IMR-90 (cell line): ENCODE results near the gene HMCN1. TPM values are rescaled to one million over a fixed set of nuclear protein-coding genes. Genes with fewer than 3 reads are reported as not detected.
A peak's percentile ranks its signal among the peaks of the same experiment; 100 is the strongest.

Experiments
- ATAC-seq: fragments of 200-7000 bp; cut with Tn5 transposase; 2 replicates; pipeline ENCODE4 v1.9.1; 2020; ENCODE audit warnings: low read depth, mild to moderate bottlenecking, moderate library complexity
- BruUV-seq: library from RNA; stranded (reverse); fragments of 400-500 nt; replicated peaks from 2 replicates; lab custom pipeline; 2021; lab: Mats Ljungman, UMichigan
- CTCF ChIA-PET: fragments of 300-600 bp; formaldehyde crosslinking; extraction: SDS; loops from one replicate; lab custom pipeline; 2021; ENCODE audit warnings: antibody characterized with exemption; lab: Yijun Ruan, JAX
- POLR2A ChIA-PET: fragments of 300-600 bp; sonication (Branson Sonifier 250); formaldehyde crosslinking; loops from one replicate; lab custom pipeline; 2022; ENCODE audit warnings: antibody characterized with exemption; ENCODE audit not compliant: unreplicated experiment; lab: Charles Lee
- DNase-seq: peaks from one replicate; pipeline ENCODE4 v3.0.0; 2013
- H2AFZ ChIP-seq: replicated peaks from 2 replicates; pipeline ENCODE3; 2013; ENCODE audit warnings: low read length, mild to moderate bottlenecking; ENCODE audit not compliant: poor library complexity
- H2AK5ac ChIP-seq: 2 replicates; pipeline ENCODE4 v1.6.1; 2013; ENCODE audit warnings: low read depth, low read length, inconsistent platforms
- H2AK9ac ChIP-seq: replicated peaks from 2 replicates; pipeline ENCODE3; 2013; ENCODE audit warnings: mild to moderate bottlenecking, low read depth, low read length, moderate library complexity; ENCODE audit not compliant: poor library complexity
- H2BK120ac ChIP-seq: 2 replicates; pipeline ENCODE4 v1.6.1; 2013; ENCODE audit warnings: low read depth, low read length, inconsistent platforms
- H2BK15ac ChIP-seq: 3 replicates; pipeline ENCODE4 v1.6.1; 2013; ENCODE audit warnings: low read depth, low read length, inconsistent platforms
- H2BK20ac ChIP-seq: 2 replicates; pipeline ENCODE4 v1.6.1; 2013; ENCODE audit warnings: low read depth, mild to moderate bottlenecking, inconsistent platforms, low read length, moderate library complexity
- H2BK5ac ChIP-seq: 2 replicates; pipeline ENCODE4 v1.6.1; 2013; ENCODE audit warnings: mild to moderate bottlenecking, low read depth, low read length, inconsistent platforms; ENCODE audit not compliant: poor library complexity, severe bottlenecking
- H3K14ac ChIP-seq: replicated peaks from 2 replicates; pipeline ENCODE4 v1.6.1; 2013; ENCODE audit warnings: low read depth, low read length, inconsistent platforms
- H3K18ac ChIP-seq: 2 replicates; pipeline ENCODE4 v1.6.1; 2013; ENCODE audit warnings: low read depth, low read length, control low read depth
- H3K23ac ChIP-seq: 2 replicates; pipeline ENCODE4 v1.6.1; 2013; ENCODE audit warnings: low read depth, low read length, inconsistent platforms
- H3K27ac ChIP-seq: 2 replicates; pipeline ENCODE4 v1.5.1; 2013; ENCODE audit warnings: mild to moderate bottlenecking, control low read depth, low read length; ENCODE audit not compliant: insufficient read depth
- H3K27me3 ChIP-seq: 2 replicates; pipeline ENCODE4 v1.6.1; 2013; ENCODE audit warnings: low read length; ENCODE audit not compliant: control insufficient read depth, insufficient read depth
- H3K36me3 ChIP-seq: 2 replicates; pipeline ENCODE4 v1.6.1; 2013; ENCODE audit warnings: low read length, mixed read lengths; ENCODE audit not compliant: control insufficient read depth, insufficient read depth
- H3K4ac ChIP-seq: 2 replicates; pipeline ENCODE4 v1.6.1; 2013; ENCODE audit warnings: low read depth, low read length, inconsistent platforms
- H3K4me1 ChIP-seq: 2 replicates; pipeline ENCODE4 v1.6.1; 2013; ENCODE audit warnings: low read length, mixed read lengths; ENCODE audit not compliant: control insufficient read depth, insufficient read depth
- H3K4me2 ChIP-seq: 2 replicates; pipeline ENCODE4 v1.6.1; 2013; ENCODE audit warnings: low read depth, mild to moderate bottlenecking, control low read depth, low read length, moderate library complexity
- H3K4me3 ChIP-seq: 2 replicates; pipeline ENCODE4 v1.5.1; 2013; ENCODE audit warnings: low read depth, mild to moderate bottlenecking, control low read depth, low read length, moderate library complexity; ENCODE audit not compliant: insufficient read depth
- H3K56ac ChIP-seq: 2 replicates; pipeline ENCODE4 v1.6.1; 2013; ENCODE audit warnings: low read length, inconsistent platforms; ENCODE audit not compliant: insufficient read depth; ENCODE audit errors: extremely low read depth
- H3K79me1 ChIP-seq, 2 experiments: 2 replicates each; pipeline ENCODE4 v1.6.1; 2013; ENCODE audit warnings: low read length in 2 of 2, inconsistent platforms in 1 of 2, low read depth in 1 of 2
- H3K9ac ChIP-seq: 2 replicates; pipeline ENCODE4 v1.6.1; 2013; ENCODE audit warnings: low read depth, low read length, control low read depth
- H3K9me1 ChIP-seq: 2 replicates; pipeline ENCODE4 v1.6.1; 2013; ENCODE audit warnings: low read length, inconsistent platforms; ENCODE audit not compliant: insufficient read depth
- H3K9me3 ChIP-seq: 2 replicates; pipeline ENCODE4 v1.6.1; 2013; ENCODE audit warnings: low read length; ENCODE audit not compliant: control insufficient read depth, insufficient read depth
- H4K20me1 ChIP-seq: 2 replicates; pipeline ENCODE4 v1.6.1; 2013; ENCODE audit warnings: low read length, inconsistent platforms; ENCODE audit not compliant: insufficient read depth
- H4K5ac ChIP-seq: 2 replicates; pipeline ENCODE4 v1.6.1; 2013; ENCODE audit warnings: mild to moderate bottlenecking, low read depth, low read length, control low read depth
- H4K8ac ChIP-seq, 2 experiments: 2 replicates each; pipeline ENCODE4 v1.6.1; 2013; ENCODE audit warnings: low read depth in 2 of 2, low read length in 2 of 2, control low read depth in 1 of 2, inconsistent platforms in 1 of 2
- H4K91ac ChIP-seq: 2 replicates; pipeline ENCODE4 v1.6.1; 2013; ENCODE audit warnings: low read depth, low read length, inconsistent platforms; ENCODE audit not compliant: insufficient read depth
- BHLHE40 ChIP-seq: fragments of 150-350 bp; IDR thresholded peaks from 2 replicates; pipeline ENCODE4 v1.6.1; 2016; ENCODE audit warnings: mild to moderate bottlenecking, low read depth, low read length
- CEBPB ChIP-seq: IDR thresholded peaks from 2 replicates; pipeline ENCODE4 v1.6.1; 2012; ENCODE audit warnings: low read depth, low read length, improper control_type of control experiment
- CTCF ChIP-seq: conservative IDR thresholded peaks from 2 replicates; pipeline ENCODE4 v1.5.1; 2012; ENCODE audit warnings: mild to moderate bottlenecking, low read depth, low read length, improper control_type of control experiment
- ELK1 ChIP-seq: fragments of 150-350 bp; IDR thresholded peaks from 2 replicates; pipeline ENCODE4 v1.6.1; 2016; ENCODE audit warnings: low read depth, mild to moderate bottlenecking, low read length, moderate library complexity, borderline replicate concordance
- MAFK ChIP-seq: IDR thresholded peaks from 2 replicates; pipeline ENCODE4 v1.6.1; 2012; ENCODE audit warnings: low read depth, low read length, improper control_type of control experiment
- MAZ ChIP-seq: IDR thresholded peaks from 2 replicates; pipeline ENCODE4 v1.6.1; 2012; ENCODE audit warnings: low read depth, mild to moderate bottlenecking, low read length, improper control_type of control experiment, moderate library complexity, borderline replicate concordance
- MXI1 ChIP-seq: IDR thresholded peaks from 2 replicates; pipeline ENCODE4 v1.6.1; 2012; ENCODE audit warnings: low read depth, mild to moderate bottlenecking, low read length, moderate library complexity, borderline replicate concordance
- NFE2L2 ChIP-seq: fragments of 150-350 bp; IDR thresholded peaks from 2 replicates; pipeline ENCODE4 v1.6.1; 2016; ENCODE audit warnings: low read depth, mild to moderate bottlenecking, low read length
- POLR2A ChIP-seq: IDR thresholded peaks from 2 replicates; pipeline ENCODE4 v1.6.1; 2012; ENCODE audit warnings: mild to moderate bottlenecking, low read depth, low read length
- RAD21 ChIP-seq: IDR thresholded peaks from 2 replicates; pipeline ENCODE4 v1.6.1; 2012; ENCODE audit warnings: low read length, improper control_type of control experiment
- RCOR1 ChIP-seq: IDR thresholded peaks from 2 replicates; pipeline ENCODE4 v1.6.1; 2012; ENCODE audit warnings: mild to moderate bottlenecking, low read length, improper control_type of control experiment; ENCODE audit not compliant: insufficient replicate concordance
- RFX5 ChIP-seq: IDR thresholded peaks from 2 replicates; pipeline ENCODE4 v1.8.0; 2012; ENCODE audit warnings: low read depth, mild to moderate bottlenecking, low read length, moderate library complexity
- SMC3 ChIP-seq: fragments of 150-350 bp; IDR thresholded peaks from 2 replicates; pipeline ENCODE4 v1.6.1; 2016; ENCODE audit warnings: low read depth, mild to moderate bottlenecking, antibody characterized with exemption, low read length, moderate library complexity
- WGBS, 2 experiments: methylation state at CpG; one replicate each; pipeline versions ENCODE4 v1.1.5 to v1.1.7; 2013; ENCODE audit warnings: missing lambda C conversion rate in 2 of 2; ENCODE audit not compliant: insufficient read length in 1 of 2; ENCODE audit errors: extremely low coverage in 2 of 2; 5-methylcytosine and 5-hydroxymethylcytosine counted together
- dilution Hi-C: fragments of 300-500 bp; cut with HindIII; formaldehyde crosslinking; loops from one replicate; pipeline ENCODE4 v1.14.3; 2018; ENCODE audit warnings: low sequenced_read_pairs; ENCODE audit not compliant: unreplicated experiment
- in situ Hi-C: fragments of 300-500 bp; cut with MboI; formaldehyde crosslinking; loops from 3 replicates; pipeline ENCODE4 v1.14.3; 2019; ENCODE audit warnings: low sequenced_read_pairs, inconsistent platforms, mixed read lengths
- intact Hi-C: fragments of 100-400 bp; cut with micrococcal nuclease; formaldehyde crosslinking; loops from 2 replicates; pipeline ENCODE4 v1.10.0; 2022
- polyA plus RNA-seq, 3 experiments: library from polyadenylated mRNA; depleted of rRNA; stranded (reverse); fragments of >200 nt; gene quantifications; 2 replicates each; pipeline ENCODE4 v1.2.3, GENCODE V29; 2012; ENCODE audit warnings: low replicate concordance in 1 of 3
- total RNA-seq: library from RNA; depleted of rRNA; stranded (reverse); fragments of >200 nt; gene quantifications from 2 replicates; pipeline ENCODE4 v1.2.3, GENCODE V29; 2012
- TF ChIP-seq, protein P1 (sequence below): fragments of 150-350 bp; IDR thresholded peaks from 2 replicates; pipeline ENCODE4 v1.6.1; 2017; ENCODE audit warnings: mild to moderate bottlenecking, antibody characterized with exemption, low read length, low read depth

Gene HMCN1
- total and polyA plus RNA-seq, 2 of the 4 experiments (the other 2 are of a cell fraction): 6.1 to 11.7 TPM

- WGBS, 2 experiments: no CpG with 5 or more reads among the region's 3 CpGs
- Histone ChIP-seq H3K23ac (no peak overlapping the region), H3K79me1 (no peaks in the 10 kb centered on the region), H2BK5ac (peak overlapping the region; percentile 36), H4K20me1 (no peaks in the 10 kb centered on the region), H3K9me3 (no peaks in the 10 kb centered on the region), H2AK5ac (peak overlapping the region; percentile 44; the same call in 1 of the 2 replicates), H4K91ac (peak overlapping the region; percentile 63; the same call in 1 of the 2 replicates), H3K4me1 (peaks cover 15% of the 10 kb centered on the region), H3K14ac (peak overlapping the region; percentile 69), H3K4me2 (no peak overlapping the region), H2AFZ (no peak overlapping the region), H2BK15ac (peak overlapping the region; percentile 95; the same call in 2 of the 3 replicates), H3K36me3 (no peaks in the 10 kb centered on the region), H3K9me1 (peaks cover 3% of the 10 kb centered on the region; the same call in 1 of the 2 replicates), H3K9ac (no peak overlapping the region), H2AK9ac (no peak overlapping the region), H4K8ac (peak overlapping the region in 1 of 2 experiments; percentile 38; a peak in 1 of 4 replicates), H3K27me3 (no peaks in the 10 kb centered on the region), H3K18ac (peak overlapping the region; percentile 99), H3K56ac (no peak overlapping the region), H4K5ac (peak overlapping the region; percentile 76; the same call in 1 of the 2 replicates), H2BK20ac (peak overlapping the region; percentile 89), H3K27ac (no peak overlapping the region), H2BK120ac (peak overlapping the region; percentile 75), H3K4ac (peak overlapping the region; percentile 85; the same call in 1 of the 2 replicates), H3K4me3 (no peak overlapping the region)
- ATAC-seq (no peak), DNase-seq (no peak)
- intact Hi-C loops: loop anchor here (5.0 kb wide), 1 partner anchor 183 kb away; no protein-coding TSS in a partner anchor
- in situ Hi-C loops: no loop called here
- ChIA-PET POLR2A (no interaction called here), CTCF (no interaction called here)
- dilution Hi-C loops: no loop called here
- no TSS peak for BruUV-seq
- TF ChIP-seq ELK1 (no peak), RAD21 (no peak), NFE2L2 (no peak), RFX5 (no peak), BHLHE40 (no peak), MXI1 (no peak), POLR2A (no peak), MAZ (no peak), CEBPB (no peak), MAFK (no peak), RCOR1 (no peak), SMC3 (no peak), CTCF (no peak)
- TF ChIP-seq, protein P1, sequence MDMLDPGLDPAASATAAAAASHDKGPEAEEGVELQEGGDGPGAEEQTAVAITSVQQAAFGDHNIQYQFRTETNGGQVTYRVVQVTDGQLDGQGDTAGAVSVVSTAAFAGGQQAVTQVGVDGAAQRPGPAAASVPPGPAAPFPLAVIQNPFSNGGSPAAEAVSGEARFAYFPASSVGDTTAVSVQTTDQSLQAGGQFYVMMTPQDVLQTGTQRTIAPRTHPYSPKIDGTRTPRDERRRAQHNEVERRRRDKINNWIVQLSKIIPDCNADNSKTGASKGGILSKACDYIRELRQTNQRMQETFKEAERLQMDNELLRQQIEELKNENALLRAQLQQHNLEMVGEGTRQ: no peak
Observed at GRCh38 chr1:185974367-185975170, 240.4 kb downstream of the HMCN1 start.
